Spleen (tissue), 11 donors: ENCODE data around the gene CNEP1R1. TPM values are rescaled to one million over a fixed set of nuclear protein-coding genes. Genes with fewer than 3 reads are reported as not detected.

ENCODE experiments used
- DNase-seq: peaks from one replicate; pipeline ENCODE4 v3.0.0-alpha.2; 2020
- H3K27ac ChIP-seq, 8 donors: fragments of 200-600 bp; sonication (generic) in 7 of 8; 1 replicate in 4 of 8; 2 replicates in 4 of 8; pipeline versions ENCODE4 v1.5.0 to v1.8.0; 2016 to 2021; ENCODE audit warnings: inconsistent platforms in 4 of 8, mild to moderate bottlenecking in 4 of 8, moderate library complexity in 1 of 8
- H3K27me3 ChIP-seq, 7 donors: fragments of 200-600 bp; sonication (generic) in 6 of 7; replicated peaks in 1 of 7; 1 replicate in 4 of 7; 2 replicates in 3 of 7; pipeline versions ENCODE4 v1.5.0 to v1.8.0; 2016 to 2021; ENCODE audit warnings: inconsistent platforms in 3 of 7, mild to moderate bottlenecking in 1 of 7
- H3K36me3 ChIP-seq, 6 donors: fragments of 200-600 bp; sonication (generic) in 5 of 6; 1 replicate in 4 of 6; 2 replicates in 2 of 6; pipeline versions ENCODE4 v1.5.0 to v1.8.0; 2016 to 2021; ENCODE audit warnings: inconsistent platforms in 2 of 6
- H3K4me1 ChIP-seq, 6 donors: fragments of 200-600 bp; sonication (generic) in 5 of 6; 1 replicate in 3 of 6; 2 replicates in 3 of 6; pipeline versions ENCODE4 v1.5.0 to v1.8.0; 2016 to 2021; ENCODE audit warnings: inconsistent platforms in 3 of 6
- H3K4me3 ChIP-seq, 8 donors: fragments of 200-600 bp; sonication (generic) in 7 of 8; 1 replicate in 4 of 8; 2 replicates in 4 of 8; pipeline versions ENCODE4 v1.5.0 to v1.8.0; 2016 to 2021; ENCODE audit warnings: inconsistent platforms in 4 of 8, mild to moderate bottlenecking in 4 of 8, moderate library complexity in 2 of 8
- H3K9me3 ChIP-seq, 8 donors: fragments of 200-600 bp; sonication (generic) in 7 of 8; 1 replicate in 4 of 8; 2 replicates in 4 of 8; pipeline versions ENCODE4 v1.5.0 to v1.8.0; 2016 to 2021; ENCODE audit warnings: inconsistent platforms in 4 of 8
- CTCF ChIP-seq, 11 experiments: fragments of 200-600 bp in 7 of 11; fragments of 450-650 bp in 4 of 11; sonication (generic) in 4 of 11; IDR thresholded peaks in 8 of 11; conservative IDR thresholded peaks in 3 of 11; 1 replicate in 7 of 11; 2 replicates in 4 of 11; pipeline versions ENCODE4 v1.4.0 to v1.8.0; 2016 to 2021; ENCODE audit warnings: antibody characterized with exemption in 11 of 11, inconsistent platforms in 4 of 11, mild to moderate bottlenecking in 1 of 11
- POLR2A ChIP-seq, 3 donors: fragments of 450-650 bp; IDR thresholded peaks; one replicate each; pipeline ENCODE4 v1.5.1; 2017; ENCODE audit warnings: antibody characterized with exemption in 3 of 3, mild to moderate bottlenecking in 1 of 3
- POLR2AphosphoS5 ChIP-seq, 3 donors: sonication (generic); formaldehyde crosslinking; IDR thresholded peaks; one replicate each; pipeline ENCODE4 v1.5.1; 2017; ENCODE audit warnings: antibody characterized with exemption in 3 of 3
- WGBS, 5 donors: extraction: QIAGEN DNeasy Blood & Tissue Kit in 3 of 5; methylation state at CpG; one replicate each; pipeline versions ENCODE4 v1.1.5 to v1.1.7; 2013 to 2018; 5-methylcytosine and 5-hydroxymethylcytosine counted together
- intact Hi-C: fragments of 100-400 bp; cut with DNase I; formaldehyde crosslinking; loops from one replicate; pipeline ENCODE4 v1.15.0; 2023; ENCODE audit warnings: low total_unique reads
- polyA plus RNA-seq, 3 donors: library from polyadenylated mRNA; stranded (reverse); fragments of 200-250 nt; gene quantifications; one replicate each; pipeline ENCODE4 v1.2.1, GENCODE V29; 2013
- total RNA-seq, 7 donors: library from RNA; depleted of rRNA in 3 of 7; stranded (reverse); fragments of >200 nt in 3 of 7; fragmentation: NEBNext Ultra II Directional in 4 of 7; extraction: Animal tissue kit (Norgen Biotek cat#: 25700) in 4 of 7; gene quantifications; one replicate each; pipeline versions ENCODE4 v1.1.0 to v1.2.1, GENCODE V29; 2016 to 2021
- donor health status: healthy with polysubstance abuse.
- donor health status: DM: no; HTN: no; CAD: no; lungs with moderate emphysema.
- donor health status: DM: no; HTN: no; CAD: no.
- donor health status: Bipolar disorder and iron deficiency.
- donor health status: healthy.
- donor health status: DM: no; HTN: no; CAD: no.
- donor health status: DM: yes; HTN: yes; CAD: no.

The CNEP1R1 gene
- total and polyA plus RNA-seq, 10 donors, result 9.6 to 45.4 (median 30.3) TPM

GRCh38 chr16:50037662-50038220, 12.7 kb downstream of the CNEP1R1 start:
- TF ChIP-seq CTCF (IDR thresholded peaks at IDR 0.05 in 8 of 11, conservative IDR thresholded peaks at IDR 0.05 in 3 of 11) (no peak), POLR2A (IDR thresholded peaks at IDR 0.05) (no peak), POLR2AphosphoS5 (IDR thresholded peaks at IDR 0.05) (no peak)

GRCh38 chr16:50038286-50038685, 13.3 kb downstream of the CNEP1R1 start:
- Histone ChIP-seq H3K4me1 (peaks cover 0 to 41% (median 27%) of the 10 kb centered on the region in 6 donors), H3K27me3 (no peaks in the 10 kb centered on the region), H3K27ac (peak overlapping the region; percentile 58 to 91 (median 73)), H3K36me3 (peaks cover 3 to 44% (median 28%) of the 10 kb centered on the region in 6 donors), H3K9me3 (no peaks in the 10 kb centered on the region), H3K4me3 (peak overlapping the region in 1 of 8 donors; percentile 36)
- intact Hi-C loops, result no loop called here
- WGBS, 5 donors, result 38 to 58% (median 50%) methylated on average over 4 of the region's 4 CpGs
- TF ChIP-seq POLR2AphosphoS5 (IDR thresholded peaks at IDR 0.05), result no peak
- no peak for TF ChIP-seq POLR2A (IDR thresholded peaks at IDR 0.05)
- no peak for DNase-seq

More at GRCh38 chr16:50037662-50038220, 12.7 kb downstream of the CNEP1R1 start:
- no peak for DNase-seq
- Histone ChIP-seq H3K9me3 (no peaks in the 10 kb centered on the region), H3K27ac (peak overlapping the region in 7 of 8 donors; percentile 62 to 91 (median 78)), H3K4me1 (peaks cover 0 to 41% (median 27%) of the 10 kb centered on the region in 6 donors), H3K4me3 (peak overlapping the region in 1 of 8 donors; percentile 36), H3K27me3 (no peaks in the 10 kb centered on the region), H3K36me3 (peaks cover 4 to 49% (median 31%) of the 10 kb centered on the region in 6 donors)
- 32 to 43% (median 38%) methylated on average over 2 of the region's 2 CpGs for WGBS, 5 donors
- intact Hi-C loops, result no loop called here

GRCh38 chr16:50038756-50039529, 13.9 kb downstream of the CNEP1R1 start:
- intact Hi-C loops, result no loop called here
- DNase-seq, result no peak
- no peaks in the 10 kb centered on the region for H3K27me3 ChIP-seq
- peak overlapping the region; percentile 58 to 91 (median 73) for H3K27ac ChIP-seq
- H3K4me3 ChIP-seq, result peak overlapping the region in 1 of 8 donors; percentile 36
- WGBS, 5 donors, result 33 to 43% (median 37%) methylated on average over 5 of the region's 5 CpGs
- H3K9me3 ChIP-seq, result no peaks in the 10 kb centered on the region
- H3K36me3 ChIP-seq, result peaks cover 0 to 37% (median 22%) of the 10 kb centered on the region in 6 donors
- peaks cover 0 to 41% (median 27%) of the 10 kb centered on the region in 6 donors for H3K4me1 ChIP-seq
- TF ChIP-seq CTCF (IDR thresholded peaks at IDR 0.05 in 8 of 11, conservative IDR thresholded peaks at IDR 0.05 in 3 of 11), result no peak
- peak in 1 of 3 donors; percentile 80 for TF ChIP-seq POLR2AphosphoS5 (IDR thresholded peaks at IDR 0.05)

GRCh38 chr16:50040018-50040417, 15.0 kb downstream of the CNEP1R1 start:
- 83 to 91% (median 89%) methylated on average over 8 of the region's 8 CpGs for WGBS, 5 donors
- Histone ChIP-seq H3K9me3 (no peaks in the 10 kb centered on the region), H3K4me1 (peaks cover 0 to 41% (median 27%) of the 10 kb centered on the region in 6 donors), H3K4me3 (no peak overlapping the region), H3K27ac (peak overlapping the region in 6 of 8 donors; percentile 66 to 91 (median 79)), H3K36me3 (peaks cover 0 to 26% (median 12%) of the 10 kb centered on the region in 6 donors), H3K27me3 (no peaks in the 10 kb centered on the region)
- DNase-seq, result no peak
- no peak for TF ChIP-seq POLR2AphosphoS5 (IDR thresholded peaks at IDR 0.05)
- no peak for TF ChIP-seq POLR2A (IDR thresholded peaks at IDR 0.05)
- no peak for TF ChIP-seq CTCF (IDR thresholded peaks at IDR 0.05 in 8 of 11, conservative IDR thresholded peaks at IDR 0.05 in 3 of 11)
- intact Hi-C loops, result no loop called here
